Measurements from ENCODE around the gene SNN. TPM values are rescaled to one million over a fixed set of nuclear protein-coding genes. Genes with fewer than 3 reads are reported as not detected.

Gene SNN
- total RNA-seq, 4 donors from 2014 or later: 31.5 to 50.6 (median 36.3) TPM

- H3K4me3 ChIP-seq (replicated peaks in 1 of 3): no peak overlapping the region
- peaks cover 12 to 44% of the 10 kb centered on the region in 2 donors for H3K4me1 ChIP-seq
- peaks cover 54 to 72% of the 10 kb centered on the region in 2 donors for H3K36me3 ChIP-seq
- TF ChIP-seq POLR2A (IDR thresholded peaks at IDR 0.05): no peak
- TF ChIP-seq, protein P1, sequence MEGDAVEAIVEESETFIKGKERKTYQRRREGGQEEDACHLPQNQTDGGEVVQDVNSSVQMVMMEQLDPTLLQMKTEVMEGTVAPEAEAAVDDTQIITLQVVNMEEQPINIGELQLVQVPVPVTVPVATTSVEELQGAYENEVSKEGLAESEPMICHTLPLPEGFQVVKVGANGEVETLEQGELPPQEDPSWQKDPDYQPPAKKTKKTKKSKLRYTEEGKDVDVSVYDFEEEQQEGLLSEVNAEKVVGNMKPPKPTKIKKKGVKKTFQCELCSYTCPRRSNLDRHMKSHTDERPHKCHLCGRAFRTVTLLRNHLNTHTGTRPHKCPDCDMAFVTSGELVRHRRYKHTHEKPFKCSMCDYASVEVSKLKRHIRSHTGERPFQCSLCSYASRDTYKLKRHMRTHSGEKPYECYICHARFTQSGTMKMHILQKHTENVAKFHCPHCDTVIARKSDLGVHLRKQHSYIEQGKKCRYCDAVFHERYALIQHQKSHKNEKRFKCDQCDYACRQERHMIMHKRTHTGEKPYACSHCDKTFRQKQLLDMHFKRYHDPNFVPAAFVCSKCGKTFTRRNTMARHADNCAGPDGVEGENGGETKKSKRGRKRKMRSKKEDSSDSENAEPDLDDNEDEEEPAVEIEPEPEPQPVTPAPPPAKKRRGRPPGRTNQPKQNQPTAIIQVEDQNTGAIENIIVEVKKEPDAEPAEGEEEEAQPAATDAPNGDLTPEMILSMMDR (IDR thresholded peaks at IDR 0.05): no peak
- peak overlapping the region in 2 of 3 donors; percentile 37 for H3K27ac ChIP-seq
- no peaks in the 10 kb centered on the region for H3K27me3 ChIP-seq
- intact Hi-C loops (cut with DNase I): no loop called here
- WGBS, 2 donors: 82 to 90% methylated on average over 12 of the region's 12 CpGs
- no peaks in the 10 kb centered on the region for H3K9me3 ChIP-seq
- no peak for DNase-seq
Measured at GRCh38 chr16:11679941-11680911, 12.0 kb downstream of the SNN start.

- no peaks in the 10 kb centered on the region for H3K9me3 ChIP-seq
- H3K27me3 ChIP-seq: no peaks in the 10 kb centered on the region
- TF ChIP-seq, protein P1 (IDR thresholded peaks at IDR 0.05): no peak
- TF ChIP-seq POLR2A (IDR thresholded peaks at IDR 0.05): no peak
- peak overlapping the region in 2 of 3 donors; percentile 37 for H3K27ac ChIP-seq
- peaks cover 12 to 44% of the 10 kb centered on the region in 2 donors for H3K4me1 ChIP-seq
- intact Hi-C loops (cut with DNase I): no loop called here
- WGBS, 2 donors: 30 to 31% methylated on average over 2 of the region's 2 CpGs
- DNase-seq: peak; percentile 55 to 58
- H3K36me3 ChIP-seq: peaks cover 56 to 79% of the 10 kb centered on the region in 2 donors
- no peak overlapping the region for H3K4me3 ChIP-seq (replicated peaks in 1 of 3)
Measured at GRCh38 chr16:11681556-11681955, 13.3 kb downstream of the SNN start.

DNA sequence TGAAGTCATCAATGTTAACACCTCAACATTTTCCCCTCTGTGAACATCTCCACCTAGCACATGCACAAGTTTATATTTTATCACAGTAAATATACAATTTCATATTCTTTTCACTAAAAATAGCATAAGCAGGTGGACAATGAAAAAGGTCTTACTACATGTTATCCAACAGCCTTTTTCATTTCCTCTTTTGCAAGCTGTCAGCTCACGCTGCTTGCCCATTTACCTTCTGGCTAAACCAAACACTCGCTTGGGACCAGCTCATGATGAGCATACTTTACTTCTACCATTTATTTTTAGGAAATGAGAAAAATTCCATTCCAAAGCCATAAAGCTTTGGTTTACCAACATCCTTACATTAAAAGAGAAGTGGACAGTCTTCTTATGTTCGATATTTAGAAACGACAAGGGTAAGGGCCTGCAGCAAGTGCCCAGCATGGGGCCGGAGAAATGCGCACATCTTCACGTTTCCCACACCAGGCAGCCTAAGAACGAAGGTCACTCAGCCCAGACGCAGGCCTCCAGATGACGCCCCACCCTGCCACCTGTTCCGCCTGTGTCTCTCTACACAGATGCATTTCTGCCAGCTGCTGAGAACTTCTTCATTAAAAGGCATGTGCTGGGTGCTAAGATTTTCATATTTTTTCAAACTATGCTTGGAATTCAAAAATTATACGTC, 13.9 kb downstream of the SNN start:
- TF ChIP-seq POLR2A (IDR thresholded peaks at IDR 0.05): no peak
- TF ChIP-seq, protein P1 (IDR thresholded peaks at IDR 0.05): no peak
- intact Hi-C loops (cut with DNase I): no loop called here
- H3K27me3 ChIP-seq: no peaks in the 10 kb centered on the region
- peaks cover 12 to 44% of the 10 kb centered on the region in 2 donors for H3K4me1 ChIP-seq
- H3K27ac ChIP-seq: peak overlapping the region in 1 of 3 donors; percentile 37
- H3K36me3 ChIP-seq: peaks cover 59 to 77% of the 10 kb centered on the region in 2 donors
- DNase-seq: no peak
- 88 to 91% methylated on average over 12 of the region's 12 CpGs for WGBS, 2 donors
- no peaks in the 10 kb centered on the region for H3K9me3 ChIP-seq
- H3K4me3 ChIP-seq (replicated peaks in 1 of 3): no peak overlapping the region

GRCh38 chr16:11682655-11683096, 14.4 kb downstream of the SNN start:
- DNase-seq: no peak
- peaks cover 12 to 41% of the 10 kb centered on the region in 2 donors for H3K4me1 ChIP-seq
- H3K36me3 ChIP-seq: peaks cover 61 to 78% of the 10 kb centered on the region in 2 donors
- no peak overlapping the region for H3K4me3 ChIP-seq (replicated peaks in 1 of 3)
- no peak overlapping the region for H3K27ac ChIP-seq
- no peaks in the 10 kb centered on the region for H3K27me3 ChIP-seq
- intact Hi-C loops (cut with DNase I): no loop called here
- H3K9me3 ChIP-seq: no peaks in the 10 kb centered on the region
- 73 to 77% methylated on average over 5 of the region's 5 CpGs for WGBS, 2 donors
- no peak for TF ChIP-seq POLR2A (IDR thresholded peaks at IDR 0.05)
- TF ChIP-seq, protein P1 (IDR thresholded peaks at IDR 0.05): no peak
